ENCODE data around the gene SND1. TPM values are rescaled to one million over a fixed set of nuclear protein-coding genes. Genes with fewer than 3 reads are reported as not detected.

Gene SND1
- total RNA-seq, 1 experiment from 2014 or later = 223 TPM

DNA sequence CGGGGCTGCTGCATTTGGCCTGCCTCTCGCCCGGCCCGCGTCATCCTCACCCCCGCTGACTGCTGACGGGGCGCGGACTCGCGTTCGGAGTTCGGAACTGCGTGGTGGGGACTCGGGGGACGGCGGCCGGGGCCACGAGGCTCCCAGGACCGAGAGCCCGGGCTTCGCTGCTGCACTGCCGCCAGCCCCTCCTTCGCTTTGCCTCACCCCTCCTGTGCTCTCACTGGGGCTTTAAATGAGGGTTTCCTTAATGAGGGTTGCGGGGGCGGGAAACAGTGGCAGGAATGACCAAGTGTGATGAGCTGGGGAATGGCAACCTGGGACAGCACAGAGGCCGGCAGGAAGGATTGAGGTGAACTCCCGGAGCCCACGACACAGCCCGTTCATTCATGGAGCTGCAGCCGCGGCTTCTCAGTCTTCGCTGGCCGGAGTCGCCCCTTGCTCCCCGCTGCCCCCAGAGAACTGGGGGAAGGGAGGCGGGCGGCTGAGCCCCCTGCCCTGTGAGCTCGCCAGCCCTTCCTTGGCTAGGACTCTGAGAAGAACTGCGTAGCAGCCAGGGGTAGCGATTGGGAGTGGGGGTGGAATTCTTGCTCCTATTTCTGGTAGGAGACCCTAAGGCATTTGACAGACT lies 380.7 kb downstream of the SND1 start:
- no peak for DNase-seq (ENCODE audit: low read depth)

GRCh38 chr7:128033246-128033645 lies 381.3 kb downstream of the SND1 start:
- no peak for DNase-seq (ENCODE audit: low read depth)

DNA sequence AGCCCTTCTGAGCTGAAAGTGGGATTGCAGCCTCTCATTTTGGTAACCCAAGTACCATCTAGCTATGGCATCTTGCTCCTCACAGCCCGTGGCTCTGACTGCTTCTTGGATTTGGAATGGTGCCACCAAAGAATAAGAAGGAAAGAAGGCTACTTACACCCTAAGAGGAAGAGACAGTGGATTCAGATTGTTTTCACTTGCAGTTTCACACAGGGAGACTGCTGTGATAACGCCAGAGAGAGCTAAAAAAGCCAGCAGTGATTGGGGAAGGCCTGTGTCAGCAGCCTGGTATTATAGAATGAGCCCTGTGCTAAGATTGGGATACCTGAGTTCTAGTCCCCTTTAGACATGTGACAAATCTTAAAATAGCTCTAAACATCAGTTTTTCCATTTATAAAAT lies 382.8 kb downstream of the SND1 start:
- no peak for DNase-seq (ENCODE audit: low read depth)

DNA sequence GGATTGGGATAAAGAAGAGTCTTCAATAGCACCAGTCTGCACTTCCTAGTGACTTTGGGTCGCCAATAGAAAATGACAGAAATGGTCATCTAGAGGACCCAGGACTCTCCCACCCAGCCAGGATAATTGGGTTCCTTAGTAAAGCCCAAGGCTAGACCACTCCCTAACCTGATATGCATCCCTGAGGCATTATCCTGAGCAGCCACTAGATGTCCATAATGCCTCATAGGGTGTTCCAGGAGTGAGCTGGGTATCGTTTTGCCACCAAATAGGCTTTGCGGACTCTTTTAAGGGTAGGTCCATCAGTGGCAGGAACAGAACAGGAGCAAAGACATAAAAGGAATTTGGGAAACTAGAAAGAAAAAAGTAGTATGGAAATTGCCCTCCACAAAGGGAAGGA lies 383.7 kb downstream of the SND1 start:
- peak; percentile 58 for DNase-seq (ENCODE audit: low read depth)

DNA sequence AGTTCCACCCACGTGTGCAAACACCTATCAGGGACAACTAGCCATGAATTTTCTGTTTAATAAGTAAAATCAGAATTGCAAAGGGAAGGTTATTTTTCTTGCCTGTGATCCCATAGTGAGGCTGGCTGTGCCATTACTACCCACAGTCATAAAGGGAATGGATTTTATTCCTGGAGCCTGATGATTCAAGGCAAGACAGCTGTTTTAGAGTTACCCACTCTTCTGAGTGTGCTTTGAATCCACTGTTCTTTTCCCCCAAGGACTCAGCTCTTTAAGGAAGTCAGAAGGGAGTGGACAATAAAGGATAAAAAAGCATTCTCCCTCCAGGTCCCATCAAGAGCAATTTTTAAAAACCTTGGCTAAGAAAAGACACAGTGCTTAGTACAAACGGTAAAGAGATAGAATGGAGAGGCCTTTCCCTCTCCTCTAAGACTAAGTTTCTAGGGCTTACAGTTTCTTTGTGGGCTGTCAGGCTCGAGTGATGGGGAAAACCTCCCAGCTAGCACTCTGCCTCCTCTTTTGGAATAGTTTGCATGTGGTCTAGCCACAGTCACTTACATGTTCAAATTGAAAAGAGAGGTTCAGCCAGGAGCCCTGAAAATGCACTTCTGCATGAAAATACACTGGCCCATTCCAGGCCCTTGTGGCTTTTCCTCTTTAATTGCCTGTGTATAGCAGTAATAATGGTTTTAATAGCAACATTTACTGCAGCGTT lies 384.4 kb downstream of the SND1 start:
- DNase-seq (ENCODE audit: low read depth) = peak; percentile 81

- DNase-seq (ENCODE audit: low read depth) = no peak
Observed at GRCh38 chr7:128037081-128037480, 385.1 kb downstream of the SND1 start.

DNA sequence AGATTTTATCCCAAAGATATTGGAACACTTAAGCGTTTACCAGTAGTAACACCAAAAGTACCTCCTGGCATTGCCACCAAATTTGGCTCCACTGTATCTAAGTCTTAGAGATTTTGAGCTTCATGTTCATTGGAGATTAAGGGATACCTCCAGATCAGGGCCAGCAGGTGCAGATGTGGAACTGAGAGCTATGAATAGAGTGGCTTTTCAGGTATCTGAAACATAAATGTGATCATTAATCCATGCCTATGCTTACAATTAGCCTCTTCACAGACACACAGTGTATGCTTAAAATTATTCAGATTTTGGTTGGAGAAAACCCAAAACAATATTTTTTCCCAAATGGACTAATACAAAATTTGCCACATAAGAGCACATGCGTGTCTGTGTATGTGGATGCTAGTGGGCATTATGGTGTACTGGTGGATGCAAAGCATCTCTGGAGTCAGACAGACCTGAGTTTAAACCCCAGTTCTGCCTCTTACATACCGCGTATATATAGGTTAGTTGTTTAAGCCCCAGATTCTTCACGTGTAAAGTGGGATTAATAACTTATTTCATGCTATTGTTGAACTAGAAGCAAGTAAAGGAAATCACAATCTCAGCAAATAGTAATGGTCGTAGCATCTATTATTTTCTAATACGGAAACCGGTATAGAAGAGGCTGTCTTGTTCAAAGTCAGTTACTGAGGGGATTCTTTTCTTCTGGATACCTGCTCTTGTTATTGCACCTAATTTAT lies 386.1 kb downstream of the SND1 start:
- no peak for DNase-seq (ENCODE audit: low read depth)

DNA sequence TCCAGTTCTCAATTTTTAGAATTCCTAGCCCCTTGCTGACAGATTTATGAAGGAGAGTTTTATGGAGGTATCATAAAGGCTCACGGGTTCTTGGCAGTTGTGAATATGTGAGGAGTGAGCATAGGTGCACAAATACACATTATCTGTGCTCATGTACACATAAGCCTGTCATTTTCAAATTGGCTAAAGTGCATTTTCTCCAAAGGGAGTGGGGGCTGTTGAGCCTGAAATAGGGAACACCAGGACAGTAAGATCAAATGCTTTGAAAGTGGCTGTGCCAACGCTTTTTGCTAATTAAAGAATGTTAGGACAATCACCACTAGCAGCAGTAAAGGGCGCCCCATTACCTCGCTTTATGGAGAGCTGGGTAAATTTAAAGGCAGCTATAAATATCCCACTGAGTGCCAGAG lies 387.6 kb downstream of the SND1 start:
- DNase-seq (ENCODE audit: low read depth) = no peak

DNA sequence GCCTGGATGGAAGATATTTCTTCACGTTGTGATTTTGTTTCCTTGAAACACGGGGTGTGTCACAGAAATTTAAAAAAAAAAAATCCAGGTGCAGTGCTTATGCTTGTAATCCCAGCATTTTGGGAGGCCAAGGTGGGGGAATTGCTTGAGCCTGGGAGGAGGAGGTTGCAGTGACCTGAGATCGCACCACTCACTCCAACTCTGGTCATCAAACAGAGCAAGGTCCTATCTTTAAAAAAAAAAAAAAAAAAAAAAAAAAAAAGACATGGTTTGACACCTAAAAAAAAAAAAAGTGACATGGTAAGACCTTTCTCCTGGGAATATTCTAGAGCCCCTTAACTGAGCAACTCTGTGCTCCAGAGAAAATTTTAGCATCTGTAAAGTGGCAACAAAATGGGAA lies 388.2 kb downstream of the SND1 start:
- no peak for DNase-seq (ENCODE audit: low read depth)

- peak; percentile 86 for DNase-seq (ENCODE audit: low read depth)
Observed at GRCh38 chr7:128041203-128041602, 389.2 kb downstream of the SND1 start.

DNA sequence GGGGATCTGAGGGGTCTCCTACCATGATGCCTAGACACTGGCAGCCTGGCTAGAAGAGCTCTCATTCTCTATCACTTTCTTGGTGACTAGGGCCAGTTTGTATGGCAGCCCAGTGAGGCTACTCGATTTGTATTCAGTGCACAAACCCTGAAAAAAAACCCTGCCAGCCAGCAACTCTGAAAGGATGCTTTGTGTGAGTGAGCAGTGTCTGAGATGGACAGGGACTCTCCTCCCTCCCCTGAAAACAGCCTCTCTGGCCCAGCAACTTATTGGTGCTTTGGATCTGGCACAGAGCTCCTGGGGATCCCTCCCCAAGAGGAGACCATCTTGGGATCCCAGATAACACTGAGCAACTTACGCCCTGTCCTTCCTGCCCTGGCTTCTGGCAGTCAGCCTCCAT lies 390.0 kb downstream of the SND1 start:
- no peak for DNase-seq (ENCODE audit: low read depth)

GRCh38 chr7:128044064-128044463 lies 392.1 kb downstream of the SND1 start:
- DNase-seq (ENCODE audit: low read depth) = no peak

GRCh38 chr7:128045158-128045557 lies 393.2 kb downstream of the SND1 start:
- no peak for DNase-seq (ENCODE audit: low read depth)

- DNase-seq (ENCODE audit: low read depth) = peak; percentile 78
Observed at GRCh38 chr7:128045766-128046165, 393.8 kb downstream of the SND1 start.

GRCh38 chr7:128052404-128052803 lies 400.4 kb downstream of the SND1 start:
- no peak for DNase-seq (ENCODE audit: low read depth)

DNA sequence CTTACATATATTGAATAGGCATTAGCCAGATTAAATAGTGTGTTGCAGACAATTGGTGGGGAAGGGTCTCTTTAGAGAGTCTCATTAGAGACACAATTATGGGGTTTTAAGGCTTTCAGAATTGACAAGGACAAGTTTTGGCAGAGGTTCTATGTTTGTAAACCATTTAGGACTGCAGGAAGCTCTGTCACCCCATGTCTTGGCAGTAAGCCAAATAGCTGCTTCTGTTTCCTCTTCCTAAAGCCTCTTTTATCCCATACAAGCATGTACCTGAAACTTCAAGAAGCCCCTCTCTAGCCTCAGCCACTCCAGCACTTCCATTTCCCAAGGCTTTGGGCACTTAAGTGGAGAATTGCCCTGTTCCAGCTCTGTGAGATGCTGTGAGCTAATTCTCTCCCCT lies 401.0 kb downstream of the SND1 start:
- DNase-seq (ENCODE audit: low read depth) = peak; percentile 64

DNA sequence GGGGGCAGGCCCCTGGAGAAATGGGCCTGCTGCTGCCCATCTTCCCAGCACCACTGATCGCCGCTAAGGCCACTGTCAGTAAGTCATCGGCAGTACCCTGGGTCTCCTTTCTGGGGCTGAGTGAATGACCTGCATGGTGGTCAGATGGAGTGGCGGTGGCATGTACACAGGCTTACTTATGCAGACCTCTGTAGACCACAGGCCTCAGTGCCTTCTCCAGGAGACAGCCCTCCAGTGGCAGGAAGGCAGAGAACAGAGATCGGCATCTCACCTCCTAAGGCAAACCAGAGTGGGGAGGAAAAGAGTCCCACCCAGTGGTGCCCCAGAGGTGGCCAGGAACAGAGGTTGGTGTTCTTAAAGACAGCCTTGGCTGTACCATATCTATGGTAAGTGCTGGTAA lies 402.0 kb downstream of the SND1 start:
- no peak for DNase-seq (ENCODE audit: low read depth)

DNA sequence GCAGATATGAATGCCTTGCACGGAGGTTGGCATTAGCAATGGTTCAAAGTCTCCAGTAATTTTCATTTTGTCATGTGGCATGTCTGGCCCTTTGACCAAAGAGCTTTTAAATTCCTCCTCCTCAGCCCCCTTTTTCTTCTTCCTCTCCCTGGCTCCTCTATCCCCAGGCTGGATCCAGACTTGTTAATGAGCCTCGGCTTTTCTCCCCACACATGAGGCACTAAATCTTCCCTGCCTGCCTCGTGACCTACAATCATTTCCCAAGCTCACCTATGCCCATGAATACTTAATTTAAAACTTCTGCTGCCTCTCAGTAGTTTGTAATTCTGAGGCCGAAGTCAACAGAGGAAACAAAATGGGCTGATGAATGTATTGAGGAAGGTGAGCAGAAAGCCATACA lies 402.5 kb downstream of the SND1 start:
- DNase-seq (ENCODE audit: low read depth) = no peak

- no peak for DNase-seq (ENCODE audit: low read depth)
Observed at GRCh38 chr7:128055637-128056036, 403.6 kb downstream of the SND1 start.

- peak; percentile 89 for DNase-seq (ENCODE audit: low read depth)
Observed at GRCh38 chr7:128056901-128057300, 404.9 kb downstream of the SND1 start.

DNA sequence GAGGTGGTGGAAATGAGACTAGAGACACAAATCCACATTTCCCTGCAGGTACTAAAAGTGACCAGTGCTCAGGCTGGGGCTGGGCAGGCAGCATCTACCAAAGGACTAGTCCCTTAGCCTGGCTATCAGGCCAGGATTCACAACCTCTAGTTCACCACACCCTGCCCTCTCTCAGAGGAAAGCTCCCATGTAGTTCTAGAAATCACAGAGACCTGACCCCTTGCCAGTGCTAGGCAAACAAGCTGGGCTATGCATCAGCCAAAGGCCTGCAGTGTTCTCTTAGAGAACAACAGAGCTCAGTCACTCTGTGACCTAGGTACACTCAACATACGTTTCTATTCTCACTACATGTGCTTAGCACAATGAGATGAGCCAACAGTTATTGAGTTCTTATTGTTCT lies 405.9 kb downstream of the SND1 start:
- no peak for DNase-seq (ENCODE audit: low read depth)

DNA sequence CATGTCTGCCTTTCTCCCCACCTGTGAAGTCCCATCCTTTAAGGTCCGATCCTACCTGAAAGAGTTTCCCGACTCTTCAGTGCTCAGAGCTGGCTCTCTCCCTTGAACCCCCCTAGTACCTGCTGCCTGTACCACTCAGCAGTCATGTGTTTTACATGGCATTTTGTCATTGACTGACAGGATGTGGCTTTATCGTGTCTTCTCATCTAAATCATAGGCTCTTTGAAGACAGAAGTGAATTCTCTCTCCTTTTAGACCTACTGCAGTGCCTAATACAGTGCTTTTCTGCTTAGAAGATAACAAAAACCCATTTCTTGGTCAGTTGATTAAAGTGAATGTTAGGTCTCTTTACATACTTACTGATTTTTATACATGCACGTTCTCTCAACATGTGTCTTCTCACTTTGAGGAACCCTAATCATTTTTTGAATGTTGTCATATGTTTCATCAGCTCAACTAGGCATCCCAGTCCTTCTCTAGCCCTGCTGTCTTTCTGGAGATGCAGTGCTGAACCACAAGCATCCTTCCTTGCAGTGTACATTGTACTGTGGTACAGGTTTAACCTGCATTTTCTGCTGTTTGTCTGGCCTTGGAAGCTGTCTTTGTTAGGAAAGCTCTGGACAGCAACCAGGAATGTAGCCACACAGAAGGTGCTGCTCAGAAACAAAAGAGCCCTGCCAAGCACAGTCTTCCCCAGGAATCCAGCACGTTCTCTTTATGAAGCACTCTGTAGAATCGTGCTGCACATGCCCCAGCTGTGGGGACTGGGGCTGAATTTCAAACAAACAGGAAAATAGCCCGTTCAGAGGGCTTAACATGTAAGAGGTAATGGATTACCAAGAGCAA lies 407.4 kb downstream of the SND1 start:
- DNase-seq (ENCODE audit: low read depth) = no peak

All from LHCN-M2 (cell line).